ENCODE results near the gene NFE2L1. TPM values are rescaled to one million over a fixed set of nuclear protein-coding genes. Genes with fewer than 3 reads are reported as not detected.

The NFE2L1 gene
- total and polyA plus RNA-seq, 9 of the 15 experiments (the other 6 are each of a cell fraction or from before 2014, with no cell fraction given) = 2.0 to 68.6 (median 39.7) TPM

DNA sequence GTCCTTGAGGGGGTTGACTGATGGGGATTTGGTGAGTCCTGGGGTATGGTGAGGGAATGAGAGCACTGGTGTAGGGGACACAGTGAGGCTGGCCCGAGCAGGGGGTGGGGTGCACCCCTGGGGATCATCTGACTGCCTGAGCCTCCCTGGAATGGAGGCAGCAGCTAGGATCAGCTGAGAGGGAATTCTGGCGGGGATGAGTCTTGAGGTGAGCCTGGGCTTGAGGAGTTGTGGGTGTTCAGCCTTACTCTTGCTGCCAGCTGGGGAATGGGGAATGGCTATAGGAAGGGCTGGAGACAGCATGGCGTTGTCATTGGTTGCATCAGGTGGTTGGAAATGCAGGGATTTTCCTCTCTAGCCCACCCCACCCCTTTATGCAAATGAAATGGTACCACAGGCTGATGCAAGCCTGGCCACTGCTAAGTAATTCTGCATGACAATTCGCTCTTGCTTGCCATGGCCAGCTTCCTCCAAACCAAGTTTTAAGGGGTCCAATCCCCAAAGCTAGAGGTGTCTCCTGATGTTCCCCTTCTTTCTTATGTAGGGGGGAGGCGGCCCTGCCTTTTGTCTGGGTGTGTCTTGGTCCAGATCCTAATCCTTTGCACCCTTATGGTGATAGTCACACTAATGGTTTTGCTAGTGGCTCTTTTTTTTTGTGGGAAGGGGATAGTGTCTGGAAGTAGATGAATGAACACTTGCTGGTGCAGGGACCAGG, 7.5 kb downstream of the NFE2L1 start (continued):
- TF ChIP-seq NCOA1 (IDR thresholded peaks at IDR 0.05; ENCODE audit: low read depth) = no peak
- TF ChIP-seq TCF7L2 (IDR thresholded peaks at IDR 0.05; ENCODE audit: low read depth, low read length) = no peak
- TF ChIP-seq, protein P1, sequence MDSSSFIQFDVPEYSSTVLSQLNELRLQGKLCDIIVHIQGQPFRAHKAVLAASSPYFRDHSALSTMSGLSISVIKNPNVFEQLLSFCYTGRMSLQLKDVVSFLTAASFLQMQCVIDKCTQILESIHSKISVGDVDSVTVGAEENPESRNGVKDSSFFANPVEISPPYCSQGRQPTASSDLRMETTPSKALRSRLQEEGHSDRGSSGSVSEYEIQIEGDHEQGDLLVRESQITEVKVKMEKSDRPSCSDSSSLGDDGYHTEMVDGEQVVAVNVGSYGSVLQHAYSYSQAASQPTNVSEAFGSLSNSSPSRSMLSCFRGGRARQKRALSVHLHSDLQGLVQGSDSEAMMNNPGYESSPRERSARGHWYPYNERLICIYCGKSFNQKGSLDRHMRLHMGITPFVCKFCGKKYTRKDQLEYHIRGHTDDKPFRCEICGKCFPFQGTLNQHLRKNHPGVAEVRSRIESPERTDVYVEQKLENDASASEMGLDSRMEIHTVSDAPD (CRISPR knock-in tag; IDR thresholded peaks at IDR 0.05) = no peak; the same call in 1 of the 2 replicates
- TF ChIP-seq ARID2 (IDR thresholded peaks at IDR 0.05) = no peak
- TF ChIP-seq RNF2 (IDR thresholded peaks at IDR 0.05) = no peak; the same call in 1 of the 2 replicates
- no peak for TF ChIP-seq ATF2 (CRISPR knock-in tag; IDR thresholded peaks at IDR 0.05)
- no peak for TF ChIP-seq TAL1 (IDR thresholded peaks at IDR 0.05)
- TF ChIP-seq SNRNP70 (optimal IDR thresholded peaks at IDR 0.05; ENCODE audit: low read depth, low read length) = no peak
- no peak for TF ChIP-seq ZNF717 (CRISPR knock-in tag; IDR thresholded peaks at IDR 0.05)
- TF ChIP-seq ZNF589 (CRISPR knock-in tag; IDR thresholded peaks at IDR 0.05; ENCODE audit: low read depth) = peak; percentile 96
- TF ChIP-seq GTF2E2 (tag; IDR thresholded peaks at IDR 0.05) = no peak
- TF ChIP-seq NCOR1 (IDR thresholded peaks at IDR 0.05) = no peak
- no peak for TF ChIP-seq ZNF507 (tag; conservative IDR thresholded peaks at IDR 0.05)
- no peak for TF ChIP-seq GABPB1 (CRISPR knock-in tag; IDR thresholded peaks at IDR 0.05)
- TF ChIP-seq PCBP2 (IDR thresholded peaks at IDR 0.05; ENCODE audit: low read depth, low read length, poor library complexity, severe bottlenecking) = no peak
- no peak for TF ChIP-seq DIDO1 (tag; IDR thresholded peaks at IDR 0.05; ENCODE audit: low read depth)
- TF ChIP-seq, protein P2, sequence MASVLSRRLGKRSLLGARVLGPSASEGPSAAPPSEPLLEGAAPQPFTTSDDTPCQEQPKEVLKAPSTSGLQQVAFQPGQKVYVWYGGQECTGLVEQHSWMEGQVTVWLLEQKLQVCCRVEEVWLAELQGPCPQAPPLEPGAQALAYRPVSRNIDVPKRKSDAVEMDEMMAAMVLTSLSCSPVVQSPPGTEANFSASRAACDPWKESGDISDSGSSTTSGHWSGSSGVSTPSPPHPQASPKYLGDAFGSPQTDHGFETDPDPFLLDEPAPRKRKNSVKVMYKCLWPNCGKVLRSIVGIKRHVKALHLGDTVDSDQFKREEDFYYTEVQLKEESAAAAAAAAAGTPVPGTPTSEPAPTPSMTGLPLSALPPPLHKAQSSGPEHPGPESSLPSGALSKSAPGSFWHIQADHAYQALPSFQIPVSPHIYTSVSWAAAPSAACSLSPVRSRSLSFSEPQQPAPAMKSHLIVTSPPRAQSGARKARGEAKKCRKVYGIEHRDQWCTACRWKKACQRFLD (CRISPR knock-in tag; IDR thresholded peaks at IDR 0.05) = peak; percentile 54; the same call in 1 of the 2 replicates
- TF ChIP-seq HOXB6 (CRISPR knock-in tag; IDR thresholded peaks at IDR 0.05; ENCODE audit: borderline replicate concordance) = no peak
- TF ChIP-seq, protein P3, sequence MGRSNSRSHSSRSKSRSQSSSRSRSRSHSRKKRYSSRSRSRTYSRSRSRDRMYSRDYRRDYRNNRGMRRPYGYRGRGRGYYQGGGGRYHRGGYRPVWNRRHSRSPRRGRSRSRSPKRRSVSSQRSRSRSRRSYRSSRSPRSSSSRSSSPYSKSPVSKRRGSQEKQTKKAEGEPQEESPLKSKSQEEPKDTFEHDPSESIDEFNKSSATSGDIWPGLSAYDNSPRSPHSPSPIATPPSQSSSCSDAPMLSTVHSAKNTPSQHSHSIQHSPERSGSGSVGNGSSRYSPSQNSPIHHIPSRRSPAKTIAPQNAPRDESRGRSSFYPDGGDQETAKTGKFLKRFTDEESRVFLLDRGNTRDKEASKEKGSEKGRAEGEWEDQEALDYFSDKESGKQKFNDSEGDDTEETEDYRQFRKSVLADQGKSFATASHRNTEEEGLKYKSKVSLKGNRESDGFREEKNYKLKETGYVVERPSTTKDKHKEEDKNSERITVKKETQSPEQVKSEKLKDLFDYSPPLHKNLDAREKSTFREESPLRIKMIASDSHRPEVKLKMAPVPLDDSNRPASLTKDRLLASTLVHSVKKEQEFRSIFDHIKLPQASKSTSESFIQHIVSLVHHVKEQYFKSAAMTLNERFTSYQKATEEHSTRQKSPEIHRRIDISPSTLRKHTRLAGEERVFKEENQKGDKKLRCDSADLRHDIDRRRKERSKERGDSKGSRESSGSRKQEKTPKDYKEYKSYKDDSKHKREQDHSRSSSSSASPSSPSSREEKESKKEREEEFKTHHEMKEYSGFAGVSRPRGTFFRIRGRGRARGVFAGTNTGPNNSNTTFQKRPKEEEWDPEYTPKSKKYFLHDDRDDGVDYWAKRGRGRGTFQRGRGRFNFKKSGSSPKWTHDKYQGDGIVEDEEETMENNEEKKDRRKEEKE (IDR thresholded peaks at IDR 0.05; ENCODE audit: borderline replicate concordance in 1 of 2, control insufficient read depth in 1 of 2, low read depth in 2 of 2, low read length in 1 of 2) = no peak
- TF ChIP-seq HIVEP1 (CRISPR knock-in tag; IDR thresholded peaks at IDR 0.05) = no peak
